ENCODE results near the gene GPR107.
"Not testable (repeated sequence)": the region's sequence is repeated elsewhere in the genome, so short reads cannot be mapped to it uniquely, and the experiment has no call there.

GPR107 gene

DNA sequence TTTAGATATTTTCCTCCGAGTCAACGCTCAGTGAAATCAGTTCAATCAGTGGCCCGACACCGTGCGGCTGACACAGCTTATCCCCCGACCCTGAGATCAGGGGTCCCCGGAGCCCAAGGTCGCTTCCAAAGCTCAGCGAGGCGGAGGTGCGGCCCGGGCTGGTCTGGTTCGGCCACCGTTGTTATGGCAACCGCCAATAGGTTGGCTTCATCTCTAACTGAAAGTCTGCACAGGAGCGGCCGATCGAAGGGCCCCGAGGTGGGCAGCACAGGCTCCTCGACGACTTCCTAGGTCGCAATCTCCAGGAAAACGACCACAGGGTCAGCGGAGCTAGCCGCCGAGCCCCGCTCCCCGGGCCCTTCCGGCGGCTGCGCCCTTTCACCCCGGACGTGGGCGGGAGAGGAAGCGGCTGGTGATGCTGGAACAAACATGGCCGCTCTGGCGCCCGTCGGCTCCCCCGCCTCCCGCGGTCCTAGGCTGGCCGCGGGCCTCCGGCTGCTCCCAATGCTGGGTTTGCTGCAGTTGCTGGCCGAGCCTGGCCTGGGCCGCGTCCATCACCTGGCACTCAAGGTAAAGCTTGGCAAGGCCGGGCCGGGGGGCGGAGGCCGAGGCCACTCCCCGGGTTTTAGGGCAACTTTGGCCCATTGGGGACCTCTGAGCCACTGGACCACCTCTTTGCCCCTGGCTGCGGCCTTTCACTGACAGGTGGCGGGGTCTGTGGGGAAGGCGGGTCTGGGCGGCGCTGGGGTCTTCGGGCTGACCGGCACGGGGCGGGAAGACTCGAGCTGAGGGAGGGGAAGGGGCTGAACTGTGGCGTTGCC, at the start of gene GPR107:
GPR107 (plus strand) TSS at position 403 of the 821 bp plus-strand sequence; CDS start at position 430, 27 bp downstream.
- peak; percentile 55 to 73 for DNase-seq

DNA sequence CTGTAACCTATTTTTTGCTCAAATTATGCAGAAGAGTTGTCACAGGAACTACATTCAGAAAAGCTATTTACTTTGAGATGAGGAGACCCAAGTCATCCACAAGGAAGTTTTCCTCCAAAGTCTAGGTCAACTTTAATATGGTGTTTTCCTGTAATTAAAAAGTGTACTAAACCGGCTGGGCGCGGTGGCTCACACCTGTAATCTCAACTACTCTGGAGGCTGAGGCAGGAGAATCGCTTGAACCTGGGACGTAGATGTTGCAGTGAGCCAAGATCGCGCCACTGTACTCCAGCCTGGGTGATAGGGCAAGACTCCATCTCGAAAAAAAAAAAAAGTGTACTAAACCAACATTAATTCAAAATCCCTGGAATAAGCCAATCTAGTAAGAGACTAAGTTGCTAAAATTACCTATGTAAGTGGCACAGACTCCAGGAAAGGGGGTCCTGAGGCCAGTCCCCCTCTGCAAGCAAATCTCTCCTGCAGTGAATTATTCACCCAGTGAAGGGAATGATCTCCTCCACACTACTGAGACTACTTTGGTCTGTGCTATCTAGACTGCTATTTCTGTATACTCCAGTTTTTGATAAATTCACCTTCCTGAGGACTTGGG, 49.7 kb upstream of the GPR107 start:
- DNase-seq = no peak

DNA sequence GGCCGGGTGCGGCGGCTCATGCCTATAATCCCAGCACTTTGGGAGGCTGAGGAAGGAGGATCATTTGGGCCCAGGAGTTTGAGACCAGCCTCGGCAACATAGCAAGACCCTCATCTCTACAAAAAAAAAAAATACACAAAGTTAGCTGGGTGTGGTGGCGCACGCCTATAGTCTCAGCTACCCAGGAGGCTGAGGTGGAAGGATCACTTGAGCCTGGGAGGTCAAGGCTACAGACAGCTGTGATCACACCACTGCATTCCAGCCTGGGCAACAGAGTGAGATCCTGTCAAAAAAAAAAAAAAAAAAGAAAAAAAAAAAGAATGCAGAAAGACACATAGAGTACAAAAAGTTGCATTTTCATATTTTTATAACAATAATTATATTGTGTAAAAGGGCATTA, 46.8 kb upstream of the GPR107 start:
- DNase-seq = not testable (repeated sequence)

DNA sequence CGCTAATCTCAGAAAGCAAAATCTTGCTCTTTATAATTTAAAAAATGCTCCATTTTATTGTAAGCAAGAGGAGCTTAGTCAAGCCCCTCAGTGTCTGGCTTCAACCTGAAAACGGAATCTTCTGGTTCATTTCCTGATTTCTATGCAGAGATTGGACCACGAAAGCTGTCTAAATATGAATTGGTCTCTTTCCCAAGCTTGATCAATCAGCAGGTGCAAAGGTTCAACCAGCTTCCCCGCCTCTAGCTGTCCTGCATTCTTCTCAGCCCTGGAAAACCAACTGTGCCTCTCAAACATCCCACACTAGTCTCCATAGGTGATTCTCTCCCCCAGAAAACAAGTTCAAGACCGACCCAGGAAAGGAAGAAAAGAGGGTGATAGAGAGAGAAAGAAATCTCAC, 45.2 kb upstream of the GPR107 start:
- DNase-seq = no peak

DNA sequence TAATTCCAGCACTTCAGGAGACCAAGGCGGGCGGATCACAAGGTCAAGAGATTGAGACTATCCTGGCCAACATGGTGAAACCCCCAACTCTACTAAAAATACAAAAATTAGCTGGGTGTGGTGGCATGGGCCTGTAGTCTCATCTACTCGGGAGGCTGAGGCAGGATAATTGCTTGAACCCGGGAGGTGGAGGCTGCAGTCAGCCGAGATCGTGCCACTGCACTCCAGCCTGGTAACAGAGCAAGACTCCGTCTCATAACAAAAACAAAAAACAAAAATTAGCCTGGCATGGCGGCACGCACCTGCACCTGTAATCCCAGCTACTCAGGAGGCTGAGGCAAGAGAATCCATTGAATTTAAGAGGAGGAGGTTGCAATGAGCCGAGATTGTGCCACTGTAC, 44.2 kb upstream of the GPR107 start:
- not testable (repeated sequence) for DNase-seq

DNA sequence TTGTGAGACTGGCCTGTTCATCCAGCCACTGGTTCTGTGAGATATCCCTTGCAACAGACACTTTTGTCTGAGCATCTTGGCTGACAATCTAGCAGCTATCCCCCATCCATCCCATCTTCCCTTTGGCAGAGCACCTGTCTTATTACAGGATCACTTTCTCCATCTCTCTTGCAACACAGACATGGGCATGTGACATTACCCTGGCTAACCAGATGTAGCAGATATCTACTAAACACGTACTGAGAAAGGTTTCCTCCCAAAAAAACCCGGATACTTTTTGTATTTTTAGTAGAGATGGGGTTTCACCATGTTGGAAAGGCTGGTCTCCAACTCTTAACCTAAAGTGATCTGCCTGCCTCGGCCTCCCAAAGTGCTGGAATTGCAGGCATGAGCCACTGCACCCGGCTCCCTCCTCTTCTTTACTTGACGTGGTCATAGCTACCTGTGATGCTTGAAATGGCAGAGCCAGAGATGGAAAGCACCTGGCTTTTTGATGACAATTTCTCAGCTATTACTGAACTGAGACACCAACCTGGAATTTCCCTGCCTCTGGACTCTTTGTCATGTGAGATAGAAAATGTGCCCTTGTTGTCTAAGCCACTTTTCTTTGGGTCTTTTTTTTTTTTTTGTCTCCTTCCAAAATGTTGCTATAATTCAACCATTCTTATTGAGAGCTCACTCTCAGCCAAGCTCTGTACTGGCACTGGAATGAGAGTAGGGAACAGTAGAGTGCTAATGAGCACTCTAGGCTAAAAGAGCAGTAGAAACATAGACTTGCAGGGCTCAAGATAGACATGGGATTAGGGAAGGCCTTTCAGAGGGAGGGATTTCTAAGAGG, 43.3 kb upstream of the GPR107 start:
- DNase-seq = no peak

DNA sequence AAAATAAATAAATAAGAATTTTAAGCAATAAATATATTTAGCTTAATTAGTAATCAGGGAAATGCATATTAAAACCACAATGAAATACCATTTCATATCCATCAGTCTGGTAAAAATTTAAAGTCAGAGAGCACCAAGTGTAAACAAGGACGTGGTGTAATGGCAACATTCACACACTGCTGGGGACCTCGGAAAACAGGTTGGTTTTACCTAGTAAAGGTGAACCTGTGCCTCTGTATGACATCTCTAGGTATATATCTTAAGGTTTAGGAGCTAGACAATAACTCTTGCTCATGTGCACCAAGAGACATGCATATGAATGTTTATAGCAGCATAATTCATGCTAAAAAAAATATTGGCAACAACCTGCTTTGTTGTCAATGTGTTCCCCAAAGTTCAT, 40.4 kb upstream of the GPR107 start:
- no peak for DNase-seq

DNA sequence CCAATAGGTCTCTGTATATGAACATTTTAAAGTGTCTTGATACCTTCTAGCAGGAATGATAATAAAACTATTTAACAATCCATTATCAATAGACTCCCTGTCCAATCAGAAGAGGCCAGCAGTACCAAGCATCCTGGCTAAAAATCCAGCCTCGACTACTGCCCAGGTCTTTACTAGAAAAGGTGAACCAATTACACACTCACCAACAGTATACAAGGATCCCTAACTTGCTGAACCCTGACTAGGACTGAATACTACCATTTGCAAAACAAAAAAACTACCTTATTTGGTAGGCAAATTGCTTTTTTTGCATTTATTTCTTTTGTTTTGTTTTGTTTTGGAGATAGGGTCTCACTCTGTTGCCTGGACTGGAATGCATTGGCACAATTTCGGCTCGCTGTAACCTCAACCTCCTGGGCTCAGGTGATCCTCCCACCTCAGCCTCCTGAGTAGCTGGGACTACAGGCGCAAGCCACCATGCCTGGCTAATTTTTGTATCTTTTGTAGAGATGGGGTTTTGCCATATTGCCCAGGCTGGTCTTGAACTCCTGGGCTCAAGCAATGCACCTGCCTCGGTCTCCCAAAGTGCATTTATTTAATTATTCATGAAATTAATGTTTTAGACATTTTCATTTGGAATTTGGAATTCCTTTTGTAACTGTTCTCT, 38.2 kb upstream of the GPR107 start:
- no peak for DNase-seq

DNA sequence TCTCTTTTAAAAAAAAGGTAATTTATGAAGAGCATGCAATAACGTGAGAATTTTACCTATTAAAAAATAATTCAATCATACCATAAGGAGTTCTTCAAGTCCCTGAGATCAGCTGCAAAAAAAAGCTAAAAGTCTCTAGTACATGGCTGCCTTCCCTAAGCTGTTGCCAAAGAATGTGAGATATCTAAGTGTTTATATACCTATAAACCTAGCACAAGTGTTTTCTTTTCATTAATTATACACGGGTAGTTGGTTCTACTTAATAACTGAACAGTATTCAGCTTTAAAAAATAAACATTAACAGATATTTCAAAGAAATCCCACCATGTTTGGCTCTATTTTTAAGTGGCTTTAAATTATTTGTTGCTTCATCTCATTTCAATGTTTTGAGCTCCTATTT, 36.6 kb upstream of the GPR107 start:
- no peak for DNase-seq

DNA sequence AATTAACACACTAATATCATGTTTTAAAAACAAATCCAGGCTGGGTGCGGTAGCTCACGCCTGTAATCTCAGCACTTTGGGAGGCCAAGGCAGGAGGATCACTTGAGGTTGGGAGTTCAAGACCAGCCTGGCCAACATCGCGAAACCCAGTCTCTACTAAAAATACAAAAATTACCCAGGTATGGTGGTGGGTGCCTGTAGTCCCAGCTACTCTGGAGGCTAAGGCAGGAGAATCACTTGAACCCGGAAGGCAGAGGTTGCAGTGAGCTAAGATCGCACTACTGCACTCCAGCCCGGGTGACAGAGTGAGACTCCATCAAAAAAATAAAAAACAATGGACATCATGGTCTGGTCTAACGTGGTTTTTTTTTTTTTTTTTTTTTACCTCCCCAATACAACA, 36.2 kb upstream of the GPR107 start:
- DNase-seq = not testable (repeated sequence)

DNA sequence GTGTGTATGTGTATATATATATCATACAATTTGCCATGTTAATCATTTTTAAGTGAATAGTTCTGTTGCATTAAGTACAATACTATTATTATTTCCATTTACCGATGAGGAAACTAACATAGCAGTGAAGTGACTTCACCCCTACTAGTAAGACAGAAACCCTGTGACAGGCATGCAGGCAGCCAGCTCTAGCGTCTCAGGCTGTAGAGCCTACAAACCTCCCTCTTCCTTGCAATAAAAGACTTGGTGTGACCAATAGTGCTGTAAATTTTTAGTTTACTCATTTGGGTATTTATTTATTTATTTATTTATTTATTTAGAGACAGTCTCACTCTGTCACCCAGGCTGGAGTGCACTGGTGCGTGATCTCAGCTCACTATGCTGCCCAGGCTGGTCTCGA, 35.4 kb upstream of the GPR107 start:
- no peak for DNase-seq

DNA sequence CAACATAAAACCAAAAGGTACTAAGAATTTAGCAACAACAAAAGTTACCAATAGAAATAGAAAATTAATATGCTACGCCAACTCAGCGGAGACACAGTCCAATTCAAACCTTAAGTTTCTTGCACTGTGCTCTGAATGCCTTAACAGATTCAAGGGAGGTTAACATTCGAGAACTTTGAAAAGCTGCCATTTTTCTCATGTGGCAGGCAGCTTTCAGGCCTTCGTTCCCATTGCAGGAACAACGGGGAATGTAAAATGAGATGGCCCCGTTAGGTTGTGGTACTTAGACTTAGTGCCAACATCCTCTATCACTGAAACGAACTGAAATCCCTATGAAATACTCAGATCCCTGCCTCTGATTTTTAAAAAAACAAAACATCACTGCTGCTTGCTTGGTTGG, 33.1 kb upstream of the GPR107 start:
- DNase-seq = no peak

DNA sequence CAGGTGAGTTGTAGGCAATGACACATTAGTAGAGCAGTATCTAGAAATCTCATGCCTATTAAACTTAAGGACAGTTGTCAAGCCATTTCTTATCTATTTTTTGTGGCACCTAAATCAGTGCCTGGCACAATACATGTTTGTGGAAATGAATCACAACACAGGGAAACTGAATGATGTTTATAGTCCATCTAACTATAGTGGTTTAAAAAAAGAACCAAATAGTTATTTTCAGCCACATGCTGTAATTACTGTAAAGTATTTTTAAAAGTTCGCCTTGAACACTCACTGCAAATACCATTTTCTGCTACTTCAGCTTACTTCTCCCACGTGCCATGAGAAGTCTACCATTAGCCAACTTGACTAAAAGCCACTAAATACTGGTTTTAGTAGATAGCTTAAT, 32.6 kb upstream of the GPR107 start:
- no peak for DNase-seq

DNA sequence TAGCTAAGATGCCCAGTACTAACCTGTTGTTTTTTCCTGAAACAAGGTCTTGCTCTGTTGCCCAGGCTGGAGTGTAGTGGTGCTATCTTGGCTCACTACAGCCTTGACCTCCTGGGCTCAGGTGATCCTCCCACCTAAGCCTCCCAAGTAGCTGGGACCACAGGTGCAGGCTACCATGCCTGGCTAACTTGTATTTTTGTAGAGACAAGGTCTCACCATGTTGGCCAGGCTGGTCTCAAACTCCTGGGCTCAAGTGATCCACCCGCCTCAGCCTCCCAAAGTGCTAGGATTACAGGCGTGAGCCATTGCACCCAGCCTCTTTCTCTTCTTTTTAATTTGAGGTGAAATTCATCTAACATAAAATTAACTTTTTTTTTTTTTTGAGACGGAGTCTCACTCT, 31.9 kb upstream of the GPR107 start:
- DNase-seq = not testable (repeated sequence)

DNA sequence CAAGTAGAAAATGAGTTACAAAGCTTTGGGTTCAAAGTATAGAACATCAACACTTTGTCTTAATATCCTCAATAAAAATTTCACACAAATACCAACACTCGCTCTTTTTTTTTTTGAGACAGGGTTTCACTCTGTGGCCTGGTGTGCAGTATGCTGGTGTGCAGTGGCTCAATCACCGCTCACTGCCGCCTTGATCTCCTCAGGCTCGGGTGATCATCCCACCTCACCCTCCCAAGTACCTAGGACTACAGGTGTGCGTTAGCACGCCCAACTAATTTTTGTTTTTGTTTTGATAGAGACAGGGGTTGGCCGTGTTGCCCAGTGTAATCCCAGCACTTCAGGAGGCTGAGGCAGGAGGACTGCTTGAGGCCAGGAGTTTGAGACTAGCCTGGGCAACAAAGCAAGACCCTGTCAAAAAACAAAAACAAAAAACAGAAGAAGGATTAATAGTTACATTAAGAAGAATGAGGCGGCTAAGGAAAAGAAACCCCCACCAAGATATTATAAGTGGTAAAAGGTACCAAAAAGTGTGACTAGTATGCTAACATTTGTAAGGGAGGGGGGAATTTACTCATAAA, 31.1 kb upstream of the GPR107 start:
- DNase-seq = no peak

DNA sequence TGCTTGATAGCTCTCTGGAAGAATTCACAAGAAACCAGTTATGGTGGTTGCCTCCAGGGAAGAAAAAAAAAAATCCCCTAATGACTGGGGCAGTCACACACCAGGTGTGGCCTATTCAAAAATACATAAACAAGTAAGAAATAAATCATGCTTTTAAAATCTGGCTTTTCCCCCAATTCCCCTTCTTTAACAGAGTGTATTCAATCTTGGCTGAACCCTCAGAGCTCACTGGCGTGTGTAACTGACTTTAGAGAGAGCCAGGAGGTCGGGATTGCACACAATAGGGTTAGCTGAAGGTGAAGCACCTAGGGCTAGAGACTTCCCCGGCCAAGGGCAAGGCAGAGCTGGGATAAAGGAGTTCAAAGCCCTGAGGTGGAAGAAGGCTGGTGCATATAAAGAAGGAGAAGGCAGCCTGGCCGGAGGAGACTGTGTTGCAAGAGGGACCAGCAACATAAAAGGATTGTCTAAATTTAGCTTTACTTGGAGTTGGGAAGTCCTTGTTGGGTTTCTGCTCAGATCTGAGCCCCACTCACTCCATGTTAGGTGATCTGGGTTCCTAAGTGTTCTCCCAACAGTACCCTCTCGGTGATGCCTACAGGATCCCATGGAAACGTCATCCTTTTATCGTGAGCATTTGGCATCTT, 30.4 kb upstream of the GPR107 start:
- DNase-seq = no peak

DNA sequence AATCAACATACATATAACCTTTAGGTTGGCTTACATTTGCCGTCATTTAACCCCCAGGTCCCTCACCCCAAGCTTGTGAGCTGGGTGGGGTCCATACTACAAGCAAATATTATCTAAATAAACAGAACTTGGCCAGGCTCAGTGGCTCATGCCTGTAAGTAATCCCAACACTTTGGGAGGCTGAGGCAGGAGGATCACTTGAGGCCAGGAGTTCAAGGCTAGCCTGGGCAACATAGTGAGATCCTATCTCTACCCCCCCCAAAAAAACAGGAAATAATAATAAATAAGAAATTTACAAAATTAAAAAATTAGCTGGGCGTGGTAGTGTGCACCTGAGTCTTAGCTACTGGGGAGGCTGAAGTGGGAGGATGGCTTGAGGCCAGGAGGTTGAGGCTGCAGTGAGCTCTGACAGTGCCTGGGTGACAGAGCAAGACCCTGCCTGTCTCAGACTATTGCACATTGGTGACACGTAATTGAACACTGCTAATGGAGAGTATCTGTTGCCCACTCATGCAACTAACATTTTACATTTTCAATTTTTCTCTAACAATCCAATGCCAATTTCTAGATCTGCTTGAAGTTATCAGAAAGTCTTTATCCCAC, 29.6 kb upstream of the GPR107 start:
- no peak for DNase-seq

DNA sequence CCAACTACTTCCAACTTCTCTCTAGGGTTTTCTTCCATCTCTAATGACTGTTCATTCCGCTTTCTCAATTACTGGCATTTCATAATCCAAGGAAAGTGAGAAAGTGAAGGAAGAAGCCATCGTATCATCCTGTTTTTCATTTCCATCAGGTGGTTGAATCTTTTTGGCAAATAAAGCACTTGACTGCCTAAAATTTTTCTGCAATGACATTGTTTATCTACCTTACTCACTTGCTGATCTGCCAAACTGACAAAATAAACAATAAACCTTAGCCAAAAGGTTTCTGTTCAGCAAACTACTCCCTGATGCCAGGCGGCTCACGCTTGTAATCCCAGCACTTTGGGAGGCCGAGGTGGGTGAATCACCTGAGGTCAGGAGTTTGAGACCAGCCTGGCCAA, 29.1 kb upstream of the GPR107 start:
- peak in 1 of 2 experiments; percentile 22 for DNase-seq

DNA sequence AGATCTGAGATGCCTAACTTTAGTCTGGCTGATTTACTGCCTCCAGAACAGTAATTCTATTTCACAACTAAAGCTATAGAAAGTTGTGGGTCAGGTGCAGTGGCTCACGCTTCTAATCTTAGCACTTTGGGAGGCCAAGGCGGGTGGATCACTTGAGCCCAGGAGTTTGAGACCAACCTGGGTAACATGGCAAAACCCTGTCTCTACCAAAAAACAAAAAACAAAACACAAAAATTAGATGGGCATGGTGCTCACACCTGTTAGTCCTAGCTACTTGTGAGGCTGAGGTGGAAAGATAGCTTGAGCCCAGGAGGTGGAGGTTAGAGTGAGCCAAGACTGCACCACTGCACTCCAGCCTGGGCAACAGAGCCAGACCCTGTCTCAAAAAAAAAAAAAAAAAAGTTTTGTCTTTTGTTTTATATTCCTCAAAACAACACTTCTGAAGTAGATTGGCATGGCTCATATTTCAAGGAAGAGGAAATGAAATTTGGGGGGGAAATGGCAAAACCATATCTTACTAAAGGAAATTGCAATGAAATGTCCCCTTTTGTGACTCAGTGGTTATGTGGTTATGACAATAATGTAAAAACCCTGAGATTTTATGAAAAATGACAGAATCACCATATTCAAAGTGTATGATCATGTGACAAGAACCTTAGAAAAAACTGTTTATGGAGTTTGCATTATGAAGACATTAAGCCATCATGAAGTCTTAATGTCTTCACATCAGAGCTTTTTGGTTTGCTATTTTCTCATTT, 26.9 kb upstream of the GPR107 start:
- DNase-seq = no peak

DNA sequence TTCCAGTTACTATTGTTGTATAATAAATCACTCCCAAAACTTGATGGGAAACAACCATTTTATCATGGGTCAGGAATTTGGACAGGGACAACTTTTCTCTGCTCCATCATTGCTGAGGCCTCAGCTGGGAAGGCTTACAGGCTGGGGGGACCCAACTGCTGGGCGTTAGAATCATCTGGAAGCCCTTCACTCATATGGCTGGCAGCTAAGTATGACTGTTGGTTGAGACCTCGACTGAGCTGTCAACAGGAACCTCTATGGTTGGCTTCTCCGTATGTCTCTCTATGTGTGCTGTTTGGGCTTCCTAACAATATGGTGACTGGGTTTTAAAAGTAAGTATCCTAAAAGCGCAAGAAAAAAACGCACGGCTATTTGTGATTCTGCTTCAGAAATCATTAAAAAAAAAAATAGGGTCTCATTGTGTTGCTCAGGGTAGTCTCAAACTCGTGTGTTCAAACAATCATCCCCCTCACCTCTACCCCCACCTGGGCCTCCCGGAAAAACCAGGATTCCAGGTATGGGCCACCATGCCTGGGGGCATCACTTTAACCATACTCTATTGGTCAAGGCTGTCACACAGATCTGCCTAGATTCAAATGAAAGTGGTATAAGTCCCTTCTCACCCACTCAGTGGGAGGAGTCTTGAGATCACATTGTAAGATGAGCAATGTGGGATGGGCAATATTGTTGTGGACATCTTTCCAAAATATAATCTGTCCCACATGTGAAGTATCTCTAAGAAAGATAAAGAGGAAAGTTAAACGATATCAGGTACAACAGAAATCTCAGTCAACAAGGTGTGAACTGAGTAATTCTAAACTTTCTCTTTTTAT, 26.0 kb upstream of the GPR107 start:
- DNase-seq = no peak

Data from SW 1271 (cell line).